ENCODE measurements around the gene SORCS2. TPM values are rescaled to one million over a fixed set of nuclear protein-coding genes. Genes with fewer than 3 reads are reported as not detected.

Gene SORCS2
- total RNA-seq, 2 donors from 2014 or later = 1.0 to 4.4 TPM

DNA sequence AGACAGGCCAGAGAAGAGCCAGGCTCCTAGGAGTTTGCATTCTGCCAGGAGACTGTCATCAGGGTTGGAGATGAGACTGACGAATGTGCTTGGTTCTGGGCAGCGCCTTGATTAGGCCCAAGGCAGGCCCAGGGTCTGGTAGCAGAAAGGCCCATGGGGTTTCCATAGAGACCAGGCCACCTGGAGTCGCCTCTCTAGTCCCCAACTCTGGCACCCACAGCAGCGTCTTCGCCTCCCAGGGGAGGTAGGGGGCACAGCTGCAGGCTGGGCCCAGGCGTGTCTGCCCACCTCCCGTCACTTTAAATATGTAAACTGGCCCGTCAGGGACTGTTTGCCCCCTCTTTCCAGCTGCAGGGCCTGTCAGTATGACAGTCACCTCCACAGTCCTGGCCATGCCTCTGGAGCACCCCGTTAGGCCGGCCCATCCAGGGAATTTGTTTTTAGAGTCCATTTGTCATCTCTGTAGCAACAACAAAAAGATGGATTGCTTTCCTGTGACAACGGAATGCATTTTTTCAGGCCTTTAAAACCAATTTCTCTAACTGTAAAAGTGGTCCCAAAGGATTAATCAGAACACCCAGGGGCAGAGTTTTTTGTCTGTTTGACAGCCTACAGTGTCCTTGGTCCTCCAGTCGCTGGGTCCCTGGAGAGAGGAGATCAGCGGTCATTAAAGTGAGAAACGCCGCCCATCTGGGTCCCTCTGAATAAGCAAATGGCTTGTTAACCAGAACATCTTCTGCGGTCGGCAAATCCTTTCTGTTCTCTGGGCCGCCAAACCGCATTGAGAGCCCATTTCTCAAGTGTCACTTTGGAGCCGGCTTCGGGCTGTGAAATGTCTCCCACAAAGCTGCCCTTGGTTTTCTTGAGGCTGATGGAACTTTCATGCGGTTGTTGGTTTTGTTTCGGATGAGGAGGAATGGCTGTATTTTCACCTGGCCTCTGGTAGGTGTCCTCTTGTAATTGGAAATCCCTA, 395.4 kb downstream of the SORCS2 start:
- H3K4me3 ChIP-seq = no peak overlapping the region
- no peak for TF ChIP-seq POLR2A (IDR thresholded peaks at IDR 0.05)
- TF ChIP-seq POLR2AphosphoS5 (IDR thresholded peaks at IDR 0.05) = no peak
- TF ChIP-seq, protein P1, sequence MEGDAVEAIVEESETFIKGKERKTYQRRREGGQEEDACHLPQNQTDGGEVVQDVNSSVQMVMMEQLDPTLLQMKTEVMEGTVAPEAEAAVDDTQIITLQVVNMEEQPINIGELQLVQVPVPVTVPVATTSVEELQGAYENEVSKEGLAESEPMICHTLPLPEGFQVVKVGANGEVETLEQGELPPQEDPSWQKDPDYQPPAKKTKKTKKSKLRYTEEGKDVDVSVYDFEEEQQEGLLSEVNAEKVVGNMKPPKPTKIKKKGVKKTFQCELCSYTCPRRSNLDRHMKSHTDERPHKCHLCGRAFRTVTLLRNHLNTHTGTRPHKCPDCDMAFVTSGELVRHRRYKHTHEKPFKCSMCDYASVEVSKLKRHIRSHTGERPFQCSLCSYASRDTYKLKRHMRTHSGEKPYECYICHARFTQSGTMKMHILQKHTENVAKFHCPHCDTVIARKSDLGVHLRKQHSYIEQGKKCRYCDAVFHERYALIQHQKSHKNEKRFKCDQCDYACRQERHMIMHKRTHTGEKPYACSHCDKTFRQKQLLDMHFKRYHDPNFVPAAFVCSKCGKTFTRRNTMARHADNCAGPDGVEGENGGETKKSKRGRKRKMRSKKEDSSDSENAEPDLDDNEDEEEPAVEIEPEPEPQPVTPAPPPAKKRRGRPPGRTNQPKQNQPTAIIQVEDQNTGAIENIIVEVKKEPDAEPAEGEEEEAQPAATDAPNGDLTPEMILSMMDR (IDR thresholded peaks at IDR 0.05) = no peak
- H3K4me1 ChIP-seq (replicated peaks) = no peaks in the 10 kb centered on the region
- no peaks in the 10 kb centered on the region for H3K36me3 ChIP-seq
- H3K9me3 ChIP-seq = no peaks in the 10 kb centered on the region
- intact Hi-C loops (cut with DNase I) = no loop called here
- no peak for DNase-seq (ENCODE audit: low spot score)
- H3K27ac ChIP-seq = no peak overlapping the region
- no peaks in the 10 kb centered on the region for H3K27me3 ChIP-seq (replicated peaks; ENCODE audit: insufficient read depth)
- 67% methylated on average over 23 of the region's 23 CpGs for WGBS

DNA sequence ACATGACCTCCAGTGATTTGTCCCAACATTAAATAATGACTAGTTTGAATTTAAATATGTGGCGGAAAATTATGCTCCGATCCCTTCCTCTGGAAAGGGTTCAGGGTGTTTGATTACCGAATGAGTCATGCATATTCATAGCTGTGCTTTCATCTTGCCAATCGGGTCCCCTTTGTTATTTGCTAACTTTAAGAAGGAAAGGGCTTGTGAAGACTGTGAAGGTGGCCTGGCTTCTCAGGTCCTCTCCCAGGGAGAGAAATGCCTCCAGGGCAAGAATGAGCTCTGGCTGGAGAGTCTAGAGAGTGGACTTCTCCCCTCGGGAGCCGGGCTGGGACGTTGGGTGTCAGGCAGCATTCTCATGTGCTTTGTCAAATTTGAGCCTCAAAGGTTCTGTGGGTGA, 397.9 kb downstream of the SORCS2 start:
- H3K4me1 ChIP-seq (replicated peaks) = no peaks in the 10 kb centered on the region
- H3K36me3 ChIP-seq = no peaks in the 10 kb centered on the region
- whole genome bisulfite sequencing = 24% methylated on average over 7 of the region's 7 CpGs
- DNase-seq (ENCODE audit: low spot score) = no peak
- peaks cover 7% of the 10 kb centered on the region for H3K27me3 ChIP-seq (replicated peaks; ENCODE audit: insufficient read depth)
- no peak overlapping the region for H3K27ac ChIP-seq
- H3K4me3 ChIP-seq = no peak overlapping the region
- H3K9me3 ChIP-seq = no peaks in the 10 kb centered on the region
- TF ChIP-seq, protein P1 (IDR thresholded peaks at IDR 0.05) = no peak
- TF ChIP-seq POLR2AphosphoS5 (IDR thresholded peaks at IDR 0.05) (no peak), POLR2A (IDR thresholded peaks at IDR 0.05) (no peak)
- intact Hi-C loops (cut with DNase I) = no loop called here

DNA sequence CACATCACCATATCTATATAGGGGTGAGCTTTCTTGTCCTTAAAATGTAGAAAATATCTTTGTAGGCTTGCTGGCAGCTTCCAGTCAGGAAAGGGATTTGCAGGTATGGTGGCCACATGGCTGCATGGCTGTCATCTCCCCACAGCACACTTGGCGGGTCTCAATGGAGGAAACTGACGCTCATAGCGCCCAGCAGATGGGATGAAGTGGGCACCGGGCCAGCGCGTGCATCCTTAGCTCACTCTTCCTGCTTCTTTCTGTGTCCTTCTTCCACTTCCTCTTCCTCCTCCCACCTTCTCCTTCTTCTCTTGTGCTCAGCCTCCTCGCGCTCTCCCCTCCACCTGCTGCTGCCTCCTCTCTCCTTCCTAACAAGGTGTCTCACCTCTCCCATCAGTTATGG, 398.6 kb downstream of the SORCS2 start:
- no peak for DNase-seq (ENCODE audit: low spot score)
- no peak overlapping the region for H3K4me3 ChIP-seq
- H3K27me3 ChIP-seq (replicated peaks; ENCODE audit: insufficient read depth) = peaks cover 7% of the 10 kb centered on the region
- H3K9me3 ChIP-seq = no peaks in the 10 kb centered on the region
- TF ChIP-seq POLR2A (IDR thresholded peaks at IDR 0.05) = no peak
- no peak for TF ChIP-seq POLR2AphosphoS5 (IDR thresholded peaks at IDR 0.05)
- TF ChIP-seq, protein P1 (IDR thresholded peaks at IDR 0.05) = no peak
- 91% methylated on average over 8 of the region's 8 CpGs for WGBS
- intact Hi-C loops (cut with DNase I) = no loop called here
- H3K36me3 ChIP-seq = no peaks in the 10 kb centered on the region
- H3K27ac ChIP-seq = no peak overlapping the region
- H3K4me1 ChIP-seq (replicated peaks) = peaks cover 4% of the 10 kb centered on the region

DNA sequence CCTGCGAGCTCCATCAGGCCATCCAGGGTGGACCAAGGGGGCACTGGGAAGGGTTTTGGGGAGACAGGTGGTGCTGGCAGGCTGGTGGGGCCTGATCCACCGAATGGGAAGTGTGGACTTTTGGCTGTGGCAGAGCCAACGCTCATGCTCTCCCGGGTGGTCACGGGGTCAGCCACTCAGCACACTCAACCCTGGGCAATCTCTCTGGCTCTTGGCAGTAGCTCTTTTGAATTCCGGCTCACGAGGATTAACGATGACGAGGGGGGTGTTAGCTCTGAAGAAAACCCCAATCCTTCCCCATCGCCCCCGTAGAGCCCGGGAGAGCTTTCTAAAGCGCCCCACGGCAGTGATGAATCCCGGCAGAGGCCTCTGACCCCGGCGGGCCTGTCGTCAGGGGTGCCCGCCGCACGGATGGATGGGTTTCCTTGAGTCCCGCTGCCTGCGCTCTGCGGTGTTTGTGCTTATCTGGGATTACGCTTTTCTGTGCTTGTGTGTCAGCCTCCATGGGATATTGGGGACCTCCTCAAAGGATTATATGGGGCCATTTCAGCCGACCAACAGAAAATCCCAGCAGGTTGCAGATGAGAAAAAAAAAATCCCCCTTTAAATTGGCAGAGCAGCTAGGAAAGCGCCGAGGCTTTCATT, 399.2 kb downstream of the SORCS2 start:
- Histone ChIP-seq H3K9me3 (no peaks in the 10 kb centered on the region), H3K27me3 (replicated peaks; ENCODE audit: insufficient read depth) (peaks cover 7% of the 10 kb centered on the region), H3K36me3 (no peaks in the 10 kb centered on the region), H3K4me3 (no peak overlapping the region), H3K27ac (no peak overlapping the region), H3K4me1 (replicated peaks) (peaks cover 10% of the 10 kb centered on the region)
- TF ChIP-seq POLR2A (IDR thresholded peaks at IDR 0.05) = no peak
- TF ChIP-seq POLR2AphosphoS5 (IDR thresholded peaks at IDR 0.05) = no peak
- intact Hi-C loops (cut with DNase I) = no loop called here
- DNase-seq (ENCODE audit: low spot score) = no peak
- 91% methylated on average over 28 of the region's 28 CpGs for WGBS

DNA sequence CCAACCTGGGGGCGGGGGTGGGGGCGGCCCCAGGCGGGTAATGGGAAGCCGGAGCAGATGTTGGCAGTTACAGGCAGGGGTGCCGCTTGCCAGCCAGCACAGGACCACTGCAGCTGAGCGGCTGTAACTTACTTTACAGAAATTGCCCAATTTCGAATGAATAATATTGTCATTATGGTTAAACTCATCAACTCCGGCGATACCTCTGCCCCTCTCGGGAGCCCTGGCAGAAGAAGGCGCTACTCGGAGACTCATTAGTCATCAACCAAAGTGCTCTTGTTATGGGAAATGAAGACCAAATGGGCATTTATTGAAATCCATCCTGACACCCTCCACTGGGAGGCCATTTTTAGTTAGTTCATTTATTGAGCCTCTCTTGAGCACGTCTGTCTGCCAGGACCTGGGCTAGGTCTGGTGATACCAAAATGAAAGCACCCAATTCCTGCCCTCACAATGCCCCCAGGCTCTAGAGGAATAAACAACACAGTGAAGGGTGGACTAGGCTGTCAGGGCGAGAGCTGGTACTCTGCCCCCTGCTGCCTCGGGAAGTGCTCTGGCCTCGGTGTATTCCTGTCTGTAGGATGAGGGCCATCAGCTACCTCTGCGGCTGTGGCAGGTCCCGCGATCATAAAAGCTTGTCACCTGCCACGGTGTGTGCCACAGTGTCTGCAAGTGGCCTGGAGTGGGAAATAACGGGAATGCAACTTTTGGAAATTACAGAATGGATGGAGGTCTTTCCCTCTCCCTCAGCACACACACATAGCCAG, 401.5 kb downstream of the SORCS2 start:
- no peak overlapping the region for H3K27ac ChIP-seq
- DNase-seq (ENCODE audit: low spot score) = no peak
- H3K27me3 ChIP-seq (replicated peaks; ENCODE audit: insufficient read depth) = peaks cover 7% of the 10 kb centered on the region
- intact Hi-C loops (cut with DNase I) = no loop called here
- H3K4me1 ChIP-seq (replicated peaks) = peaks cover 10% of the 10 kb centered on the region
- 64% methylated on average over 20 of the region's 21 CpGs for WGBS
- H3K9me3 ChIP-seq = no peaks in the 10 kb centered on the region
- H3K36me3 ChIP-seq = no peaks in the 10 kb centered on the region
- no peak overlapping the region for H3K4me3 ChIP-seq
- TF ChIP-seq, protein P1 (IDR thresholded peaks at IDR 0.05) = no peak
- TF ChIP-seq POLR2A (IDR thresholded peaks at IDR 0.05) (no peak), POLR2AphosphoS5 (IDR thresholded peaks at IDR 0.05) (no peak)

Data from prostate gland (tissue), 2 donors.